HepG2 (cell line): ENCODE data around the gene MPIG6B. TPM values are rescaled to one million over a fixed set of nuclear protein-coding genes. Genes with fewer than 3 reads are reported as not detected.

Experiments
- BRF2 ChIP-seq: sonication (generic); formaldehyde crosslinking; IDR thresholded peaks from 2 replicates; pipeline ENCODE4 v1.8.1; 2022; ENCODE audit warnings: mild to moderate bottlenecking, missing genetic modification reagents
- CENPBD1 ChIP-seq: sonication (generic); formaldehyde crosslinking; IDR thresholded peaks from 2 replicates; pipeline ENCODE4 v1.8.0; 2022; ENCODE audit warnings: missing genetic modification reagents, low read depth, mild to moderate bottlenecking, borderline replicate concordance
- HNF1B ChIP-seq: sonication (generic); formaldehyde crosslinking; IDR thresholded peaks from 2 replicates; pipeline ENCODE4 v1.5.1; 2020; ENCODE audit warnings: mild to moderate bottlenecking, moderate library complexity, missing genetic modification reagents
- HNF4G ChIP-seq, 2 experiments: sonication (generic) in 1 of 2; formaldehyde crosslinking in 1 of 2; IDR thresholded peaks; 2 replicates each; pipeline versions ENCODE4 v1.4.0 to v1.6.1; 2011 to 2020; ENCODE audit warnings: borderline replicate concordance in 2 of 2, low read depth in 2 of 2, mild to moderate bottlenecking in 2 of 2, low read length in 1 of 2, missing genetic modification reagents in 1 of 2, moderate library complexity in 1 of 2
- HNRNPH1 ChIP-seq: fragments of 200-400 bp; formaldehyde crosslinking; optimal IDR thresholded peaks from 2 replicates; pipeline ENCODE3; 2017; ENCODE audit warnings: mild to moderate bottlenecking, low read depth, low read length
- KAT2B ChIP-seq: fragments of 150-350 bp; IDR thresholded peaks from 2 replicates; pipeline ENCODE4 v1.6.1; 2014; ENCODE audit warnings: low read depth, low read length, borderline replicate concordance
- KLF16 ChIP-seq, 2 experiments: sonication (generic) in 1 of 2; formaldehyde crosslinking in 1 of 2; IDR thresholded peaks; 2 replicates each; pipeline versions ENCODE4 v1.6.1 to v1.8.0; 2016 to 2023; ENCODE audit warnings: missing genetic modification reagents in 2 of 2, missing compliant biosample characterization in 1 of 2
- SRSF9 ChIP-seq: fragments of 200-400 bp; formaldehyde crosslinking; IDR thresholded peaks from 2 replicates; pipeline ENCODE4 v1.6.1; 2018; ENCODE audit warnings: borderline replicate concordance, mild to moderate bottlenecking, low read depth, low read length; ENCODE audit not compliant: insufficient read depth, poor library complexity, severe bottlenecking
- TBX2 ChIP-seq: sonication (generic); formaldehyde crosslinking; IDR thresholded peaks from 2 replicates; pipeline ENCODE4 v1.5.0; 2020; ENCODE audit warnings: missing genetic modification reagents, mild to moderate bottlenecking, borderline replicate concordance
- THAP11 ChIP-seq: IDR thresholded peaks from 2 replicates; pipeline ENCODE4 v1.6.1; 2016; ENCODE audit warnings: missing biosample characterization, missing genetic modification reagents
- ZBTB38 ChIP-seq: sonication (generic); formaldehyde crosslinking; IDR thresholded peaks from 2 replicates; pipeline ENCODE4 v1.5.1; 2020; ENCODE audit warnings: mild to moderate bottlenecking, missing genetic modification reagents
- ZBTB7B ChIP-seq: sonication (generic); formaldehyde crosslinking; IDR thresholded peaks from 2 replicates; pipeline ENCODE4 v1.4.0; 2020; ENCODE audit warnings: missing genetic modification reagents
- ZFP36 ChIP-seq: fragments of 150-350 bp; IDR thresholded peaks from 2 replicates; pipeline ENCODE4 v1.6.1; 2018; ENCODE audit warnings: borderline replicate concordance, low read length, low read depth; ENCODE audit not compliant: partially characterized antibody
- ZNF18 ChIP-seq: sonication (generic); formaldehyde crosslinking; IDR thresholded peaks from 2 replicates; pipeline ENCODE4 v1.8.0; 2022; ENCODE audit warnings: mild to moderate bottlenecking, missing genetic modification reagents; ENCODE audit not compliant: insufficient replicate concordance
- ZNF207 ChIP-seq: fragments of 450-650 bp; IDR thresholded peaks from 2 replicates; pipeline ENCODE4 v1.6.1; 2016; ENCODE audit warnings: antibody characterized with exemption, borderline replicate concordance
- ZNF225 ChIP-seq: sonication (generic); formaldehyde crosslinking; IDR thresholded peaks from 2 replicates; pipeline ENCODE4 v1.4.0; 2020; ENCODE audit warnings: mild to moderate bottlenecking, missing genetic modification reagents
- ZNF253 ChIP-seq: sonication (generic); formaldehyde crosslinking; IDR thresholded peaks from 2 replicates; pipeline ENCODE4 v1.8.0; 2022; ENCODE audit warnings: mild to moderate bottlenecking, missing genetic modification reagents, borderline replicate concordance
- ZNF33A ChIP-seq: sonication (generic); formaldehyde crosslinking; IDR thresholded peaks from 2 replicates; pipeline ENCODE4 v1.5.1; 2020; ENCODE audit warnings: missing genetic modification reagents, mild to moderate bottlenecking, moderate library complexity, borderline replicate concordance
- ZNF614 ChIP-seq: IDR thresholded peaks from 2 replicates; pipeline ENCODE4 v1.6.1; 2018; ENCODE audit warnings: missing biosample characterization, missing genetic modification reagents, inconsistent platforms, borderline replicate concordance
- ZNF850 ChIP-seq: sonication (generic); formaldehyde crosslinking; conservative IDR thresholded peaks from 2 replicates; pipeline ENCODE4 v1.9.0; 2021; ENCODE audit warnings: mild to moderate bottlenecking, missing genetic modification reagents
- polyA plus RNA-seq, 8 experiments: library from polyadenylated mRNA; depleted of rRNA in 3 of 8; stranded (reverse) in 7 of 8; unstranded in 1 of 8; fragments of >200 nt; fragmentation: Illumina TruSeq in 4 of 8; extraction: Trizol in 4 of 8; gene quantifications; 2 replicates each; pipeline versions ENCODE4 v1.2.1 to v1.2.3, GENCODE V29; 2011 to 2016; ENCODE audit warnings: low read depth in 4 of 8, missing spikeins in 1 of 8, mixed read lengths in 1 of 8; ENCODE audit not compliant: insufficient read depth in 1 of 8
- total RNA-seq, 5 experiments: library from RNA; depleted of rRNA; stranded (reverse); fragments of >200 nt; fragmentation: Illumina TruSeq; extraction: Trizol; gene quantifications; 2 replicates each; pipeline ENCODE4 v1.2.3, GENCODE V29; 2016; ENCODE audit warnings: low read depth in 1 of 5

MPIG6B gene
- total and polyA plus RNA-seq, 2 of the 13 experiments (the other 11 are each of a cell fraction or from before 2014, with no cell fraction given): not detected

- TF ChIP-seq ZNF253 (peak; percentile 54; the same call in 1 of the 2 replicates), HNF1B (CRISPR knock-in tag) (peak; percentile 54; the same call in 1 of the 2 replicates), KAT2B (no peak), BRF2 (CRISPR knock-in tag) (no peak), KLF16 (CRISPR knock-in tag; IDR thresholded peaks at IDR 0.05) (peak in 1 of 2 experiments; percentile 59; a peak in 1 of 4 replicates), ZFP36 (no peak), ZBTB38 (CRISPR knock-in tag) (no peak), ZBTB7B (CRISPR knock-in tag) (0 out of 2 replicates have a peak, but pooled peaks have one; percentile 19), ZNF207 (no peak), ZNF850 (CRISPR knock-in tag) (0 out of 2 replicates have a peak, but pooled peaks have one; percentile 46), SRSF9 (no peak), CENPBD1 (CRISPR knock-in tag) (no peak), ZNF18 (CRISPR knock-in tag) (peak; percentile 53), ZNF614 (CRISPR knock-in tag) (peak; percentile 47; the same call in 1 of the 2 replicates), ZNF225 (CRISPR knock-in tag) (no peak; the same call in 1 of the 2 replicates), HNRNPH1 (no peak), HNF4G (IDR thresholded peaks at IDR 0.05; ENCODE audit: borderline replicate concordance, low read depth, low read length) (no peak), HNF4G (CRISPR knock-in tag; IDR thresholded peaks at IDR 0.05; ENCODE audit: borderline replicate concordance, low read depth) (0 out of 2 replicates have a peak, but pooled peaks have one; percentile 4), THAP11 (peak; percentile 52; the same call in 1 of the 2 replicates), ZNF33A (CRISPR knock-in tag) (no peak), TBX2 (CRISPR knock-in tag) (peak; percentile 43)
Observed at GRCh38 chr6:31734821-31735406, 11.7 kb downstream of the MPIG6B start (continued).
